ENCODE measurements around the gene RANBP17. TPM values are rescaled to one million over a fixed set of nuclear protein-coding genes. Genes with fewer than 3 reads are reported as not detected.

RANBP17 gene
- total and polyA plus RNA-seq, 2 donors (not counting 1 experiment from before 2014, with no cell fraction given): 3.1 to 3.5 TPM

DNA sequence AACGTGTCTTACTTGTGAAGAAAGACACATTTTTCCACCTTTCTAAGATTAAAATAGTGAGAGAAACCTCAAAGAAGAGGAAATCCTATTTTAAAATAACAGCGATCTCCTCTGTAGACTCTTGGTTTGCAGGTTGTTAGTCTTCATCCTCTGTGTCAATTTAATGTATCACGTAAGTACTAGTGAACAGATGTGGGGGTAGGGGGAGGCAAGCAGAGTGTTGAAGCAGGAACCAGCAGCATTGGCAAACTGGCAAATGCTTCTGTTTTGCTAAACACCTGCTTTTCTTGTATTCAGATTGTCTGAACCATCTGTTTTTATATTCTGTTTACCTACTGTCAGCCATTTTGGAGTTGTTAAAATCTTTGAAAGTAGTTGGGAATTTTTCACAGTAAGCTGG, 288.0 kb downstream of the RANBP17 start:
- no peaks in the 10 kb centered on the region for H3K27me3 ChIP-seq (ENCODE audit: control insufficient read depth, insufficient read depth, low read length)
- no peaks in the 10 kb centered on the region for H3K9me3 ChIP-seq (ENCODE audit: control insufficient read depth, insufficient read depth, low read depth, low read length)
- H3K79me2 ChIP-seq (ENCODE audit: control insufficient read depth, insufficient read depth, low read length): no peaks in the 10 kb centered on the region
- H3K4me2 ChIP-seq (ENCODE audit: extremely low read depth, insufficient read depth, low read length): no peak overlapping the region
- H3K27ac ChIP-seq (ENCODE audit: insufficient read depth, low read length): no peak overlapping the region
- H3K36me3 ChIP-seq (ENCODE audit: control insufficient read depth, insufficient read depth, low read length): no peaks in the 10 kb centered on the region
- H3K4me1 ChIP-seq (ENCODE audit: control insufficient read depth, extremely low read depth, insufficient read depth, low read length): no peaks in the 10 kb centered on the region
- TF ChIP-seq EZH2 (IDR thresholded peaks at IDR 0.05; ENCODE audit: low read length, missing control alignments): no peak
- TF ChIP-seq, protein P1, sequence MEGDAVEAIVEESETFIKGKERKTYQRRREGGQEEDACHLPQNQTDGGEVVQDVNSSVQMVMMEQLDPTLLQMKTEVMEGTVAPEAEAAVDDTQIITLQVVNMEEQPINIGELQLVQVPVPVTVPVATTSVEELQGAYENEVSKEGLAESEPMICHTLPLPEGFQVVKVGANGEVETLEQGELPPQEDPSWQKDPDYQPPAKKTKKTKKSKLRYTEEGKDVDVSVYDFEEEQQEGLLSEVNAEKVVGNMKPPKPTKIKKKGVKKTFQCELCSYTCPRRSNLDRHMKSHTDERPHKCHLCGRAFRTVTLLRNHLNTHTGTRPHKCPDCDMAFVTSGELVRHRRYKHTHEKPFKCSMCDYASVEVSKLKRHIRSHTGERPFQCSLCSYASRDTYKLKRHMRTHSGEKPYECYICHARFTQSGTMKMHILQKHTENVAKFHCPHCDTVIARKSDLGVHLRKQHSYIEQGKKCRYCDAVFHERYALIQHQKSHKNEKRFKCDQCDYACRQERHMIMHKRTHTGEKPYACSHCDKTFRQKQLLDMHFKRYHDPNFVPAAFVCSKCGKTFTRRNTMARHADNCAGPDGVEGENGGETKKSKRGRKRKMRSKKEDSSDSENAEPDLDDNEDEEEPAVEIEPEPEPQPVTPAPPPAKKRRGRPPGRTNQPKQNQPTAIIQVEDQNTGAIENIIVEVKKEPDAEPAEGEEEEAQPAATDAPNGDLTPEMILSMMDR (conservative IDR thresholded peaks at IDR 0.05 in 1 of 2, IDR thresholded peaks at IDR 0.05 in 1 of 2; ENCODE audit: low read depth in 1 of 2, low read length in 2 of 2): no peak
- no peak overlapping the region for H2AFZ ChIP-seq (ENCODE audit: low read length)
- no peak overlapping the region for H3K4me3 ChIP-seq (replicated peaks in 1 of 4; ENCODE audit: control extremely low read depth in 1 of 4, insufficient read depth in 1 of 4, low read depth in 3 of 4, low read length in 4 of 4)
- H3K9ac ChIP-seq (ENCODE audit: insufficient read depth, low read length): no peak overlapping the region
- DNase-seq (ENCODE audit: low read depth in 2 of 2): no peak
- no peaks in the 10 kb centered on the region for H4K20me1 ChIP-seq (ENCODE audit: control insufficient read depth, extremely low read depth, insufficient read depth, low read length)

DNA sequence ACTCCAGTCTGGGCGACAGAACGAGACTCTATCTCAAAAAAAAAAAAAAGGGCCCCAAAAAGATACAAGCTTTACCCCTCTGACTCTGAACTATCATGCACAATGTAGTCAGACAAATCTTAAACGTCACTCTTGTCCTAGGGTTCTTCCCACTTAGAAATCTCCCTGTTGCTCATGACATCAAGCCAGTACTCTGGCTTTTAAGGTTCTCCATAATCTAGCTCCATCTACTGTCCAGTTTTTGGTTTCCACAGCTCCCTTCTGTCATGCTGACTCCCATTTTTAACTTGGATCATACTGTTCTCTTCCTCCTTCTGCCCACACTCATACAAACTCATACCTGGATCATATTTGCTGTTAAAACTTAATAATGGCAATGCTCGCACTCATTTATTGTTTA, 290.6 kb downstream of the RANBP17 start:
- no peaks in the 10 kb centered on the region for H3K79me2 ChIP-seq (ENCODE audit: control insufficient read depth, insufficient read depth, low read length)
- H3K9ac ChIP-seq (ENCODE audit: insufficient read depth, low read length): no peak overlapping the region
- no peaks in the 10 kb centered on the region for H3K27me3 ChIP-seq (ENCODE audit: control insufficient read depth, insufficient read depth, low read length)
- H3K27ac ChIP-seq (ENCODE audit: insufficient read depth, low read length): no peak overlapping the region
- peak; percentile 18 to 49 for DNase-seq (ENCODE audit: low read depth in 2 of 2)
- no peaks in the 10 kb centered on the region for H3K36me3 ChIP-seq (ENCODE audit: control insufficient read depth, insufficient read depth, low read length)
- no peak overlapping the region for H2AFZ ChIP-seq (ENCODE audit: low read length)
- no peak overlapping the region for H3K4me2 ChIP-seq (ENCODE audit: extremely low read depth, insufficient read depth, low read length)
- H3K4me3 ChIP-seq (replicated peaks in 1 of 4; ENCODE audit: control extremely low read depth in 1 of 4, insufficient read depth in 1 of 4, low read depth in 3 of 4, low read length in 4 of 4): no peak overlapping the region
- no peaks in the 10 kb centered on the region for H4K20me1 ChIP-seq (ENCODE audit: control insufficient read depth, extremely low read depth, insufficient read depth, low read length)
- TF ChIP-seq, protein P1 (conservative IDR thresholded peaks at IDR 0.05 in 1 of 2, IDR thresholded peaks at IDR 0.05 in 1 of 2; ENCODE audit: low read depth in 1 of 2, low read length in 2 of 2): peak; percentile 42 to 45
- no peak for TF ChIP-seq EZH2 (IDR thresholded peaks at IDR 0.05; ENCODE audit: low read length, missing control alignments)
- H3K9me3 ChIP-seq (ENCODE audit: control insufficient read depth, insufficient read depth, low read depth, low read length): no peaks in the 10 kb centered on the region
- H3K4me1 ChIP-seq (ENCODE audit: control insufficient read depth, extremely low read depth, insufficient read depth, low read length): no peaks in the 10 kb centered on the region

DNA sequence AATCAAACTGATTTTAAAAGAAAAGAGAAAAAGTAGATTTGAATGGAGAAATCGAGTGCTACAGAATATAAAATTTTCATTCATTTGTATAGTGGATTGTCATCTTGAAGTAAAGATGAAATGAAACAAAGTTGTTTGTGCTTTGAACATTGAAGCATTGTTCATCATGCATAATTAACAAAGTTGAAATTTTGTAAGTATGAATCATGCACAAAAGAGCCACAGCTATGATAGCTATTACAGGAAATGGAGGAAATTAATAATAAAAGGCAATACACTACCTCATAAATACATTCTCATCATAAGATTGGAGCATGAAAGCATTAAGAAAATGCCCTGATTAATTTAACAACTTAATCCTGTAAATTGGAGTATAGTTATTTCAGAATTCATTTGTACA, 293.8 kb downstream of the RANBP17 start:
- Histone ChIP-seq H3K4me1 (ENCODE audit: control insufficient read depth, extremely low read depth, insufficient read depth, low read length) (no peaks in the 10 kb centered on the region), H3K4me3 (replicated peaks in 1 of 4; ENCODE audit: control extremely low read depth in 1 of 4, insufficient read depth in 1 of 4, low read depth in 3 of 4, low read length in 4 of 4) (no peak overlapping the region)

More for the DNA sequence above, 293.8 kb downstream of the RANBP17 start:
- Histone ChIP-seq H3K79me2 (ENCODE audit: control insufficient read depth, insufficient read depth, low read length) (no peaks in the 10 kb centered on the region), H3K27me3 (ENCODE audit: control insufficient read depth, insufficient read depth, low read length) (no peaks in the 10 kb centered on the region), H3K9me3 (ENCODE audit: control insufficient read depth, insufficient read depth, low read depth, low read length) (no peaks in the 10 kb centered on the region), H3K36me3 (ENCODE audit: control insufficient read depth, insufficient read depth, low read length) (no peaks in the 10 kb centered on the region), H4K20me1 (ENCODE audit: control insufficient read depth, extremely low read depth, insufficient read depth, low read length) (no peaks in the 10 kb centered on the region), H3K27ac (ENCODE audit: insufficient read depth, low read length) (peak overlapping the region; percentile 23), H3K4me2 (ENCODE audit: extremely low read depth, insufficient read depth, low read length) (no peak overlapping the region), H2AFZ (ENCODE audit: low read length) (no peak overlapping the region), H3K9ac (ENCODE audit: insufficient read depth, low read length) (no peak overlapping the region)
- peak; percentile 33 to 76 for DNase-seq (ENCODE audit: low read depth in 2 of 2)
- no peak for TF ChIP-seq EZH2 (IDR thresholded peaks at IDR 0.05; ENCODE audit: low read length, missing control alignments)
- TF ChIP-seq, protein P1 (conservative IDR thresholded peaks at IDR 0.05 in 1 of 2, IDR thresholded peaks at IDR 0.05 in 1 of 2; ENCODE audit: low read depth in 1 of 2, low read length in 2 of 2): no peak

Measured in fibroblast of lung (primary cell).